T-helper 17 cell (primary cell): ENCODE measurements around the gene ULBP1. TPM values are rescaled to one million over a fixed set of nuclear protein-coding genes. Genes with fewer than 3 reads are reported as not detected.
"Not testable (repeated sequence)": the region's sequence is repeated elsewhere in the genome, so short reads cannot be mapped to it uniquely, and the experiment has no call there.

Experiments used
- ATAC-seq: fragments of 150-1000 bp; cut with Tn5 transposase; 2 replicates; pipeline ENCODE4 v1.10.0; 2021; ENCODE audit warnings: mild to moderate bottlenecking, moderate library complexity
- DNase-seq, 3 donors: peaks; one replicate each; pipeline versions ENCODE4 v3.0.0 to v3.0.0-alpha.2; 2020 to 2021
- H3K9me3 ChIP-seq: one replicate; pipeline ENCODE4 v1.7.0; 2013; ENCODE audit warnings: low read length, mild to moderate bottlenecking; ENCODE audit not compliant: control insufficient read depth, poor library complexity, severe bottlenecking
- H3K27ac Mint-ChIP-seq: one replicate; pipeline ENCODE4 v1.8.0; 2022; ENCODE audit warnings: mild to moderate bottlenecking, moderate library complexity, mixed read lengths
- H3K27me3 Mint-ChIP-seq: one replicate; pipeline ENCODE4 v1.8.0; 2022; ENCODE audit warnings: mixed read lengths
- H3K36me3 Mint-ChIP-seq: one replicate; pipeline ENCODE4 v1.8.0; 2022; ENCODE audit warnings: low read depth, mixed read lengths
- H3K4me1 Mint-ChIP-seq: one replicate; pipeline ENCODE4 v1.8.0; 2022; ENCODE audit warnings: mild to moderate bottlenecking, mixed read lengths
- H3K4me3 Mint-ChIP-seq: one replicate; pipeline ENCODE4 v1.8.0; 2022; ENCODE audit warnings: mild to moderate bottlenecking, moderate library complexity, mixed read lengths
- total RNA-seq, 4 donors: library from RNA in 2 of 4; stranded (reverse) in 2 of 4; gene quantifications; one replicate each; pipeline ENCODE4 v1.2.3 and lab custom pipeline; 2022 to 2026

ULBP1 gene
- total RNA-seq, 2 donors from 2014 or later, result 0.20 TPM; not detected in 1

GRCh38 chr6:149964308-149965193 lies 808 bp downstream of the ULBP1 start:
- Mint-ChIP-seq H3K36me3 (peaks cover 10% of the 10 kb centered on the region), H3K4me3 (peak overlapping the region; percentile 95), H3K27ac (peak overlapping the region; percentile 86), H3K27me3 (peaks cover 90% of the 10 kb centered on the region), H3K4me1 (peaks cover 23% of the 10 kb centered on the region)
- DNase-seq, result no peak
- no peaks in the 10 kb centered on the region for H3K9me3 ChIP-seq
- ATAC-seq, result no peak

- no peak for ATAC-seq
- DNase-seq, result no peak
Observed at GRCh38 chr6:149965194-149966020, 1.7 kb downstream of the ULBP1 start.

GRCh38 chr6:149966319-149966718 lies 2.6 kb downstream of the ULBP1 start:
- peaks cover 10% of the 10 kb centered on the region for H3K36me3 Mint-ChIP-seq
- not testable (repeated sequence) for ATAC-seq, DNase-seq, H3K4me3 Mint-ChIP-seq, H3K9me3 ChIP-seq
- H3K27me3 Mint-ChIP-seq, result peaks cover 90% of the 10 kb centered on the region
- peaks cover 23% of the 10 kb centered on the region for H3K4me1 Mint-ChIP-seq
- H3K27ac Mint-ChIP-seq, result peak overlapping the region; percentile 86

More at GRCh38 chr6:149965194-149966020, 1.7 kb downstream of the ULBP1 start:
- peaks cover 12% of the 10 kb centered on the region for H3K36me3 Mint-ChIP-seq
- peaks cover 90% of the 10 kb centered on the region for H3K27me3 Mint-ChIP-seq
- peak overlapping the region; percentile 86 for H3K27ac Mint-ChIP-seq
- H3K4me3 Mint-ChIP-seq, result peak overlapping the region; percentile 95
- H3K4me1 Mint-ChIP-seq, result peaks cover 23% of the 10 kb centered on the region
- no peaks in the 10 kb centered on the region for H3K9me3 ChIP-seq

GRCh38 chr6:149967591-149967990 lies 3.8 kb downstream of the ULBP1 start:
- no peak for ATAC-seq
- Mint-ChIP-seq H3K4me1 (peaks cover 23% of the 10 kb centered on the region), H3K27ac (no peak overlapping the region), H3K4me3 (no peak overlapping the region), H3K27me3 (peaks cover 85% of the 10 kb centered on the region), H3K36me3 (peaks cover 9% of the 10 kb centered on the region)
- no peak for DNase-seq
- no peaks in the 10 kb centered on the region for H3K9me3 ChIP-seq

- not testable (repeated sequence) for H3K27ac Mint-ChIP-seq, H3K36me3 Mint-ChIP-seq, H3K4me3 Mint-ChIP-seq, DNase-seq, ATAC-seq, H3K9me3 ChIP-seq
- H3K4me1 Mint-ChIP-seq, result peaks cover 22% of the 10 kb centered on the region
- peaks cover 85% of the 10 kb centered on the region for H3K27me3 Mint-ChIP-seq
Observed at GRCh38 chr6:149967999-149968398, 4.3 kb downstream of the ULBP1 start.

GRCh38 chr6:149968909-149969308 lies 5.2 kb downstream of the ULBP1 start:
- H3K27ac Mint-ChIP-seq, result not testable (repeated sequence)

GRCh38 chr6:149969635-149970034 lies 5.9 kb downstream of the ULBP1 start:
- DNase-seq (no peak), ATAC-seq (no peak)
- H3K27me3 Mint-ChIP-seq, result peaks cover 82% of the 10 kb centered on the region
- no peaks in the 10 kb centered on the region for H3K9me3 ChIP-seq
- H3K4me1 Mint-ChIP-seq, result peaks cover 16% of the 10 kb centered on the region
- H3K4me3 Mint-ChIP-seq, result no peak overlapping the region
- H3K36me3 Mint-ChIP-seq, result peaks cover 9% of the 10 kb centered on the region
- H3K27ac Mint-ChIP-seq, result no peak overlapping the region

More at GRCh38 chr6:149968909-149969308, 5.2 kb downstream of the ULBP1 start:
- H3K4me3 Mint-ChIP-seq, ATAC-seq, DNase-seq, H3K9me3 ChIP-seq, H3K36me3 Mint-ChIP-seq: not testable (repeated sequence)
- peaks cover 15% of the 10 kb centered on the region for H3K4me1 Mint-ChIP-seq
- peaks cover 82% of the 10 kb centered on the region for H3K27me3 Mint-ChIP-seq

- not testable (repeated sequence) for H3K27ac Mint-ChIP-seq, ATAC-seq, DNase-seq, H3K36me3 Mint-ChIP-seq, H3K4me3 Mint-ChIP-seq, H3K9me3 ChIP-seq, H3K4me1 Mint-ChIP-seq
- peaks cover 92% of the 10 kb centered on the region for H3K27me3 Mint-ChIP-seq
Observed at GRCh38 chr6:149974394-149974793, 10.7 kb downstream of the ULBP1 start.

GRCh38 chr6:149974825-149975224 lies 11.1 kb downstream of the ULBP1 start:
- DNase-seq, result no peak
- peaks cover 7% of the 10 kb centered on the region for H3K36me3 Mint-ChIP-seq
- H3K27ac Mint-ChIP-seq, result no peak overlapping the region
- no peaks in the 10 kb centered on the region for H3K9me3 ChIP-seq
- H3K27me3 Mint-ChIP-seq, result peaks cover 91% of the 10 kb centered on the region
- H3K4me3 Mint-ChIP-seq, result no peak overlapping the region
- peak; percentile 49 for ATAC-seq
- H3K4me1 Mint-ChIP-seq, result peaks cover 7% of the 10 kb centered on the region

GRCh38 chr6:149975400-149975799 lies 11.7 kb downstream of the ULBP1 start:
- H3K36me3 Mint-ChIP-seq, result peaks cover 5% of the 10 kb centered on the region
- H3K4me3 Mint-ChIP-seq, result no peak overlapping the region
- no peak for DNase-seq
- H3K4me1 Mint-ChIP-seq, result peaks cover 7% of the 10 kb centered on the region
- no peak for ATAC-seq
- no peaks in the 10 kb centered on the region for H3K9me3 ChIP-seq
- H3K27ac Mint-ChIP-seq, result no peak overlapping the region
- H3K27me3 Mint-ChIP-seq, result peaks cover 91% of the 10 kb centered on the region

- Mint-ChIP-seq H3K36me3 (peaks cover 10% of the 10 kb centered on the region), H3K27ac (no peak overlapping the region), H3K4me3 (no peak overlapping the region), H3K27me3 (peaks cover 87% of the 10 kb centered on the region), H3K4me1 (peaks cover 15% of the 10 kb centered on the region)
- no peaks in the 10 kb centered on the region for H3K9me3 ChIP-seq
- DNase-seq (no peak), ATAC-seq (no peak)
Observed at GRCh38 chr6:149977221-149977620, 13.5 kb downstream of the ULBP1 start.

- Mint-ChIP-seq H3K4me1 (peaks cover 20% of the 10 kb centered on the region), H3K4me3 (no peak overlapping the region), H3K27ac (no peak overlapping the region), H3K27me3 (peaks cover 87% of the 10 kb centered on the region), H3K36me3 (peaks cover 8% of the 10 kb centered on the region)
- no peaks in the 10 kb centered on the region for H3K9me3 ChIP-seq
- ATAC-seq, result no peak
- DNase-seq, result no peak
Observed at GRCh38 chr6:149978610-149979009, 14.9 kb downstream of the ULBP1 start.

GRCh38 chr6:149979293-149979692 lies 15.6 kb downstream of the ULBP1 start:
- H3K27me3 Mint-ChIP-seq, result peaks cover 82% of the 10 kb centered on the region
- H3K4me3 Mint-ChIP-seq, result no peak overlapping the region
- ATAC-seq (no peak), DNase-seq (no peak)
- peaks cover 16% of the 10 kb centered on the region for H3K4me1 Mint-ChIP-seq
- peaks cover 8% of the 10 kb centered on the region for H3K36me3 Mint-ChIP-seq
- H3K9me3 ChIP-seq, result no peaks in the 10 kb centered on the region
- no peak overlapping the region for H3K27ac Mint-ChIP-seq
